Measurements from ENCODE around the gene LYRM1. TPM values are rescaled to one million over a fixed set of nuclear protein-coding genes. Genes with fewer than 3 reads are reported as not detected.
"Not testable (repeated sequence)": the region's sequence is repeated elsewhere in the genome, so short reads cannot be mapped to it uniquely, and the experiment has no call there.

The LYRM1 gene
- polyA plus RNA-seq, 3 donors from 2014 or later, result 23.8 to 37.1 (median 36.4) TPM

GRCh38 chr16:20956319-20956718, 55.7 kb downstream of the LYRM1 start:
- no peak for DNase-seq
- no peaks in the 10 kb centered on the region for H3K36me3 Mint-ChIP-seq

GRCh38 chr16:20957153-20957552, 56.6 kb downstream of the LYRM1 start:
- Mint-ChIP-seq H3K27ac (no peak overlapping the region), H3K27me3 (ENCODE audit: low read depth in 3 of 3) (peaks cover 0 to 6% (median 4%) of the 10 kb centered on the region in 3 donors), H3K9me3 (no peaks in the 10 kb centered on the region), H3K36me3 (no peaks in the 10 kb centered on the region), H3K4me1 (no peaks in the 10 kb centered on the region), H3K4me3 (no peak overlapping the region)
- no peak for DNase-seq

More at GRCh38 chr16:20956319-20956718, 55.7 kb downstream of the LYRM1 start:
- Mint-ChIP-seq H3K27me3 (ENCODE audit: low read depth in 3 of 3) (peaks cover 0 to 6% (median 4%) of the 10 kb centered on the region in 3 donors), H3K4me3 (no peak overlapping the region), H3K4me1 (no peaks in the 10 kb centered on the region), H3K9me3 (no peaks in the 10 kb centered on the region), H3K27ac (no peak overlapping the region)

GRCh38 chr16:20960899-20961298, 60.3 kb downstream of the LYRM1 start:
- H3K4me3 Mint-ChIP-seq, result no peak overlapping the region

GRCh38 chr16:20968765-20969164, 68.2 kb downstream of the LYRM1 start:
- Mint-ChIP-seq H3K27me3 (ENCODE audit: low read depth in 3 of 3) (peaks cover 0 to 7% (median 4%) of the 10 kb centered on the region in 3 donors), H3K4me1 (no peaks in the 10 kb centered on the region), H3K36me3 (no peaks in the 10 kb centered on the region), H3K4me3 (no peak overlapping the region), H3K27ac (peak overlapping the region in 1 of 6 donors; percentile 41), H3K9me3 (peaks cover 0 to 2% (median 0%) of the 10 kb centered on the region in 6 donors)
- no peak for DNase-seq

More at GRCh38 chr16:20960899-20961298, 60.3 kb downstream of the LYRM1 start:
- no peak for DNase-seq
- Mint-ChIP-seq H3K4me1 (no peaks in the 10 kb centered on the region), H3K27ac (no peak overlapping the region), H3K9me3 (no peaks in the 10 kb centered on the region), H3K27me3 (ENCODE audit: low read depth in 3 of 3) (peaks cover 2 to 3% (median 2%) of the 10 kb centered on the region in 3 donors), H3K36me3 (no peaks in the 10 kb centered on the region)

GRCh38 chr16:20969386-20969785, 68.8 kb downstream of the LYRM1 start:
- Mint-ChIP-seq H3K4me1 (no peaks in the 10 kb centered on the region), H3K36me3 (no peaks in the 10 kb centered on the region), H3K9me3 (peaks cover 0 to 2% (median 0%) of the 10 kb centered on the region in 6 donors), H3K4me3 (no peak overlapping the region), H3K27ac (no peak overlapping the region), H3K27me3 (ENCODE audit: low read depth in 3 of 3) (peaks cover 0 to 8% (median 4%) of the 10 kb centered on the region in 3 donors)
- DNase-seq, result no peak

GRCh38 chr16:20971401-20971800, 70.8 kb downstream of the LYRM1 start:
- Mint-ChIP-seq H3K4me3 (no peak overlapping the region), H3K9me3 (peaks cover 0 to 2% (median 0%) of the 10 kb centered on the region in 6 donors), H3K27ac (no peak overlapping the region), H3K4me1 (no peaks in the 10 kb centered on the region), H3K36me3 (no peaks in the 10 kb centered on the region), H3K27me3 (ENCODE audit: low read depth in 3 of 3) (peaks cover 0 to 8% (median 4%) of the 10 kb centered on the region in 3 donors)
- DNase-seq, result no peak

- DNase-seq, H3K4me1 Mint-ChIP-seq, H3K4me3 Mint-ChIP-seq, H3K36me3 Mint-ChIP-seq, H3K9me3 Mint-ChIP-seq, H3K27ac Mint-ChIP-seq: not testable (repeated sequence)
- H3K27me3 Mint-ChIP-seq (ENCODE audit: low read depth in 3 of 3), result peaks cover 0 to 10% (median 4%) of the 10 kb centered on the region in 3 donors
Observed at GRCh38 chr16:20973201-20973600, 72.6 kb downstream of the LYRM1 start.

Other genes starting within 250 kb of the LYRM1 start
- 1 to 10 TPM in 1 of 3 donors, under 1 TPM in 1, not detected in 1; 0.49 to 1.1 TPM for gene ACSM1, start 203.1 kb upstream of the LYRM1 start, polyA plus RNA-seq
- 10 to 100 TPM; 46.4 to 73.0 (median 48.3) TPM for gene THUMPD1, start 159.0 kb upstream of the LYRM1 start, polyA plus RNA-seq
- 1 to 10 TPM in 2 of 3 donors, not detected in 1; 4.1 to 5.5 TPM for gene ACSM3, start 136.8 kb upstream of the LYRM1 start, polyA plus RNA-seq
- 1 to 10 TPM; 2.0 to 4.7 (median 4.2) TPM for gene ERI2, start 94.3 kb upstream of the LYRM1 start, polyA plus RNA-seq
- 1 to 10 TPM; 1.2 to 1.8 (median 1.7) TPM for gene REXO5, start 94.2 kb upstream of the LYRM1 start, polyA plus RNA-seq
- gene DCUN1D3, start 413 bp upstream of the LYRM1 start, polyA plus RNA-seq, result 1 to 10 TPM in 1 of 3 donors, under 1 TPM in 2; 0.06 to 1.5 (median 0.74) TPM